HG03469 (cell line): ENCODE results near the gene MINDY4.

Source experiments
- ATAC-seq: cut with Tn5 transposase; IDR thresholded peaks from one replicate; pipeline ENCODE4 v1.9.1; 2021; ENCODE audit warnings: mild to moderate bottlenecking, moderate library complexity, moderate number of reproducible peaks; ENCODE audit not compliant: unreplicated experiment

MINDY4 gene

DNA sequence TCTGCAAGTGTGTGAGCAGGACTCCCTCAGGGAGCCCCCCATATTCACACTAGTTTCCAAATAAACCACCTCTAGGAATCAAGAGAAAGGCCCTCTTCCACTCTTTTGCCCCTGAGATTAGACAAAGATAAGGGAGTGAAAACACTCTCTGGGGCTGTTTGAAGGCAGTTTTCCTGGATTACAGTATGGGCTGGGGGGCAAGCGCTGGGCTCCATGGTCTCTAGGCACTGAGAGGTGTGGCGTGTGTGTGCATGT lies 141.4 kb downstream of the MINDY4 start:
- no peak for ATAC-seq

DNA sequence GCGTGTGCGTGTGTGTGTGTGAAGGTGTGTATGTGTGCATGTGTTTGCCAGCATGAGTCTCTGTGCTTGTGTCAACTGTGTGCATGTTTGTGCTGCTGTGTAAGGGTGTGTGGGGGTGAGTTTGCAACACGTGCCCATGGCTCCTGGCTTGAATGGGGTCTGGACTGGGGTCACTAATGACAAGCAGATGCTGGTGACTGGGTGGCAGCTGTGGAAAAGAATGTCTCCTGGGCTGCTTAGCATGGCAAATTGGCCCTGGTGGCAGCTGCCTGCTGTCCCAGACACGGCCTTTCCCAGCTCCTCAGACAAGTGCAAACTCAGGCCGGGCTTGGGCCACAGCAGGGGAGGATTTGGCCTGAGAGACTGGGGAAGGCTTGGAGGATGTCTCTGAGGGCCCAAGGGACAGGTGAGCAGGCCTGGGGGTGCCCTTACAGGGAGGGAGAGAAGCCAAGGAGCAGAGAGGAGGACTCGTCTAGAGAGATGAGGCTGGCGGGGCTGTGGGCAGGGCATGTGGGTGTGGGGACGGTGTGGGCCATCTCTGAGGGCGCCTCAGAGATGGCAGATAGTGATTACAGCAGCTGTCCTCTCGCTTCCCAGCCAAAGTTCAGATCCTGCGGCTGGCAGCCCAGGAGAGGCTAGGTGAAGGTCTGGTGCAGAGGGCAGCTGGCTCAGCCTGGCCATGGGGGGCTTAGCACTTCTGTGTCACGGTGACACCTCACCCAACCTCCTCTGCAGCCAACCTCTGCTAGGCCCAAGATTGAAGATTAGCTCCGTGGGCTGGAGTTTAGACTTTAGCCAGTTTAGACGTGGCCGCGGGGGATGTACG lies 142.0 kb downstream of the MINDY4 start:
- no peak for ATAC-seq

DNA sequence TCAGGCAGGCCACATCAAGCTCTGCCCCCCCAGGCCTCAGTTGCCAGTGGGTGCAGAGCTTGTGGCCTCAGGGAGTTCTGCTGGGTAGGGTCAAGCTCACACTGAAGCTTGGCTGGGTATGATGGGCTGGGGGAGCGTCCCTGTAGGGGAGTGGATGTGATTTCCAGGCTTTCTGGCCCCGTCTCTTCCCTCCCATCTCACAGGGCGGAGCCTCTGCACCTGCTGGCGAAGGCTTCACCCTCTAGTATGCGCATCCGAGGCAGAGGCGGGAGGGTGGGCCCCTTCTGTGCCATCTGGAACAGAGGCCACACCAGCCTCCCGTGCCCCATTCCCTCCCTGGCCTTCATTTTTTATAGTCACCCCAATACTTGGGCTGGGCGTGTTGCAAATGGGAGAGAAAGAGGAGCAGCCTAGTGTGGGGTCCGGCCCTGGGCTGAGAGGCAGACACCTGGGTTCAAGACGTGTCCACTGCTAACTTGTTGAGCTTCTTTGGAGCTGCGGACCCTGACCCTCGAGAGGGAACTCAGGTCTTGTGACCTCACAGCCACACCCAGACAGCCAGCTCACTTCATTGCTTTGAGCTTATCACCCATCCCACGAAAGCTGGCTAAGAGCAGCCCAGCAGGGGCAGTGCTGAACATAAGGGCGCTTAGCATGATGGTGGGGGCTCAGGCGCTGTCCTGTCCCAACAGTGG lies 142.8 kb downstream of the MINDY4 start:
- no peak for ATAC-seq

DNA sequence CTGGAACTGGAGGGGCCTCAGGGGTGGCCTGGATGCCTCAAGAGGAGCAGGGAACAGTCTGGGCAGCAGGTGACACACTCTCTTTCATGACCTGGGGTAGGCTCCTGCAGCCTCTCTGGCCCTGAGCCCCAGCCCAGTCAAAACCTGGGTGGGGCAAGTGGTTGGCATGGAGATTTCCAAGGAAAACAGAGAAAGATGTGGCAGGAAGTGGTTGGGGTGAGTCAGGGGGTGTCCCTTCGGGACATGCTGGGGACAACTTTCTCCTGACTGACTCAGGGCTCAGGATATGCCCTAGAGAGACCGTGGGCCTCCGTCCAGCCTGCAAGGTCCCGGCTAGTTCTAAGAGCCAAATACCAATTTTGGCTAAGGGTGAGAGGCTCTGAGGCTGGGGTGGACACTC lies 143.4 kb downstream of the MINDY4 start:
- ATAC-seq, result no peak

DNA sequence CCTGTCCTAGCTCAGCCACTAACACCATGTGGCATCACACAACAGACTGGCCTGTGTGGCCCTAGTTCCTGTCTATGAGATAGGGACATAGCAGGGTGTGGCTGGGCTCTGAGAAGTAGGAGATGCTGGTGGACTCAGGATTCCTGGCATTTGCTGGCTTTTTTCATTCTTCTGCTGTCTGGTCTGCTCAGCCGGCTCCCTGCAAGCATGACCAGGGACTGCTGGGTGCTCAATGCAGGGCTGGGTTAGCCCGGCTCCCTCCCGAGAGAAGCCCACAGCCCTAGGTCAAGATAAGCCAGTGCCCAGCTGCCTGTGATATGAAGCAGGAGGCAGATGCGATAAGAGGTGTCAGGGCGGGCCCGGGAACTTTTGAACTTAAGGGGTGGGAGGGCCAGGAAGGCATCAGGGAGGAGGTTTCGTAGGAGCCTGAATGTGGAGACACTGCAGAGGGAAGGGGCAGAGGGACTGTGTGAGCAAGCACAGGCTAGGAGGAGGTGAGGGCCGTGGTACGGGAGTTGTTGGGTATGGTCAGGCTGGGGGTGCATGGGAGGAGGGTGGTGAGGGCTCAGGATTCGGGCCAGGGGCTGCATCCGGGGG lies 143.9 kb downstream of the MINDY4 start:
- ATAC-seq, result no peak

DNA sequence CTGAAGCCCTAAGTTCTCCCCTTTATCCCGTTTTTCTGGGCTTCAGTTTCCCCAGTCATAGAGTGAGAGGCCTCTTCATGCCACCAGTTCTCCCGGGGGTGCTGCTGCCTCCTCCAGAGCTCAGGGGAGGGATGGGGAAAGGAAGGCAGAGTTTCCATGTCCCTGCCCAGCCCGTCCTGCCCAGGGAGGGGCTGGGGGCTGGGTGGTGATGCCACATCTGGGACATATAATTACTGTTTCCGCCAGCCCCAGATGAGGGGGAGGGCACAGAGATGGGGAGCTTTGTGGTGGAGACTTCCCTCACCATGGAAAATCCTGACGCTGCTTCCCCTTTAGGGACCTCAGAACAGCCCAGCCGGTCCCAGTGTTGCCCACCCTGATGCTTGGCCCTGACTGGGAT lies 144.5 kb downstream of the MINDY4 start:
- ATAC-seq, result no peak

DNA sequence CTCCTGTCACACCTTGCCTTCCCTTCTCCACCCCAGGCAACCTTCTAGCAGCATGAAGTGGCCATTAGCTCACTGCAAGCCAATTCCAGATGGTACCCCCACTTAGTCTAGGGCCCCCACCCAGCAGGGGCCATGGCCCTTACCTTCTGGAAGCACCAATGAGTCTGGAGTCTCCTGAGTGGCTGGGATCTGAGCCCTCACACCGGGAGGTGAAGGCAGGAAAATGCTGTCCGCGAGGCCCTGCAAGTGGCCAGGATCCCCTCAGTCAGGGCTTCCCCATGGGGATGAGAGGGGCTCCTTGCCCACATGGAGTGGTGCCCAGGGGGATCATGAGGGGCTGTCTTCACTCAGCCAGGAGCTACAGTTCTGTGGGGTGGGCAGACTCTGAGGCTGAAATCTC lies 145.0 kb downstream of the MINDY4 start:
- no peak for ATAC-seq

DNA sequence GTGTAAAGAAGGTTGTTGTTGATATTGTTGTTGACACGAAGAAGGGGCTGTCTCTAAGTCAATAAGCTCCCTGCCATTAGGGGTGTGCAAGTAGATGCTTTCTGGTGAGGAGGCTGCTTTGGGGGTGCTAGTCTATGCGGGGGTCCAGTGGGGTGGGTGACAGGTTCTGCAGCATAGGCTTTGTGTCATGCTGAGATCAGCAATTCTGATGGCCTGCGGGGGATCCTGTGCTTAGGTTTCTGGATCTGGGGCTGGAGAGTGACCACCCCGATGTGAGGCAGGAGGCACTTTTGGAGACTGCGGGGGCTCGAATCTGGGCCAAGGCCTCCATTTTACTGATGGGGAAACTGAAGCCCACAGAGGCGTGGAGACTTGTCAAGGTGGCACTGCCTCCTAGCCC lies 145.6 kb downstream of the MINDY4 start:
- no peak for ATAC-seq

DNA sequence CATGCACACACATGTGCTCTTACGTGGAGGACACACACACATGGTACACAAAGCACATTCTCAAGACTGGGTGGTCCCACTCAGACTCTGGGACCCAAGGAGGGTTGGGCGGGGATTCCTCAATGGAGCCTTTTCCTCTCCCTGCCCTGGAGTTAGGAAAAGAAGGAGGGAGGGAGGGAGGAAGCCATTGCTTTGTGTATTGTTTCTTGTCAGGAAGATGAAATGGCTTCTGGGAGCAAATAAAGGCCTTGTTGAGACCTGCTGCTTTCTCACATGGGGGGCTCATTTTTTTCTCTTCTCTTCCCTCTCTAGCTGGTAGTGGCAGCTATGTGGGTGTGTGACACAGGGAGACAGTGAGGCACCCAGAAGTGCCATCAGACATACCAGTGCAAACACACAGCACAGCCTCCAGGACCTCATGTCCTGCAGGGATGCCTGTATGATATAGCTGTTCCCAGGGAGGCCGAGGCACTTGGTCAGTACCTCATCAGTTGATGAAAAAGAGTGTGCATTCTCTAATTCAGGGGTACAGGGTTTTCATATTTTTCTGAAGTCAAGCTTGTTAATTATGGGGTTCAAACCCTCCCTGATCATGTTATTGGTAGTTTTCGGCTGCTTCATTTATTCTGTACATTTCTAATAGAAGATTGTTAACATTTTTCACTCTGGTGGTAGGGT lies 146.1 kb downstream of the MINDY4 start:
- no peak for ATAC-seq

DNA sequence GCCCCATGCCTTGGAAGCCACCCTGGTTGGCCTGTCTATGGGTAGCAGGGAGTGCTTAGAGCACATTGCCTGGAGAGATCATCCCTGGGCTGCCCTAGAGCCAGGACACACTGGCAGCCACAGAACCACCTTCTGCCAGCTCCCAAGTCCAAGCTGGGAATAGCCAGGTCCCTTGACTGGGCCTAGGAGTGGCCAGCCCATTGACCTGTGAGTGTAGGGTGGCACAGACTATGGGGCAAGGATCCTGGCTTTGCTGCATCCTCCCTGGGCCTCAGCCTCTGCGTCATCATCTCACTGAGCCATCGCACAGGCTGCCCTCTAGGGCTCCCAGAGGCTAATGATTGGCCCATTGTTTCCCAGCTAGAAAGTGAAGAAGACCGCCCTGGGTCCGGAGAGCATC lies 147.5 kb downstream of the MINDY4 start:
- no peak for ATAC-seq

DNA sequence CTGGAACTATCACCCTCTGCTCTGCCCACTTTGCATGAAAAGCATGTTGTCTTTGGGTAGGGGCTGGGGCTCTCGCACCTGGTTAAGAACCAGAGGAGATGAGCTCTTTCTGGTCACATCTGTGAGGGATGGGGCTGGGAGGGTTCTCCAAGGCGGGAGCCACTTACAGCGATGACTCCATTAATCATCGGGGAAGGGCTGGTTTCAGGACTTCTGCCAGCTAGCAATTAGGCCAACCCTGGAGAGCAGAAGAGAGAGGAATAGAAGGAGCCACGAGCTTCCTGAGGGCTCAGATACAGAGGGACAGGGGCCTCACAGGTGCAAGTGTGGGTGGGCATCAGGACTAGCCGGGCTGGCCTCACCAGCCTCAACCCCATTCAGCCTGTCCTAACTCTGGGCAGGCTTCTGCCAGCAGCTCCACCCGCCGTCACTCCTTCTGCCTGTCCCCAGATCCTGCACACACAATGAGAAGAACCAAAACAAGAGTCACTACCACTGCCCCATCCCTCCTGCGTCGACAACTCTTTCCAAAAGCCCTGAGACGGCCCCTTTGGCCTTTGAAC lies 148.9 kb downstream of the MINDY4 start:
- ATAC-seq, result no peak

DNA sequence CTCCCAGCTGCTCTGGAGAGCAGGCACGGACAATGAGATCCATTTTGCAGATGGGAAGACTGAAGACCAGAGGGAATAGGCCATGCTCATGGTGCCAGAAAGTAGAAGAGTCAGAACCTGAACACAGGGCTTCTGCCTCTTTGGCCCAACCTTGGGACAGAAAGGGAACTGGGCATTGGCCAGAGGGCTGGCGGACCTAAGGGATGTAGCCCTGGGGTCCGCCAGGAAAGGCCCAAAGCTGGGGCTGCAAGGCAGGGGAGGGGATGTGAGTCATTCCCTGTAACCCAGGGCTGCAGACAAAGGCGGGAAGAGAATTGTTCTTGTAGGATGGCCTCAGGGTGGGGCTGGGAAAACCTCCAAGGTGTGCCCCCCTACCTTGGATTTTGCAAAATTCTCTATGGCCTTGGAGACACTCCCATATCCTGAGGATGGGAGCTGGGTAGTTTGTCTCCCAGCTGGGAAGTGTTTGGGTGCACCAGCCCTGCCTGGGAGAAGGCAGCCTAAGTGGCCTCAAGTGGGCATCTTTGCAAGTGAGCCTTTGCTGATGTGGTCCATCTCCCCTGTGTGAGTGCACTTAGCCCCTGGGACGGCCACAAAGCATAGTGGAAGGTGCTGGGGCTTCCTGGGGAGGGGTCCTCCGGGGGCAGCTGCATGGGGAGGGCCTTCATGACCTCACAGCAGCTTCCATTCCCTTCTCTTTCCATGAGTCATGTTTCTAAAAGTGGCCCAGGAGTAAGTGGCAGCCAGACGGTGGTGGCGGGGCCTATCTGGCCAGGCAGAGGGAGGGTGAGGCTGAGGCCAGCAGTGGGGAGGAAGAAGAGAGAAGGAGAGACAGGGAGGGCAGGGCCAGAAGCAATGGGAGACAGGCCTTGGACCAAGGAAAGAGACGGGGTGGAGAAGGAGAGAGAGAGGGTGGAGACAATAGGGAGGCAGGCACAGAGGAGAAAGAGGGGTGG lies 149.6 kb downstream of the MINDY4 start:
- no peak for ATAC-seq

DNA sequence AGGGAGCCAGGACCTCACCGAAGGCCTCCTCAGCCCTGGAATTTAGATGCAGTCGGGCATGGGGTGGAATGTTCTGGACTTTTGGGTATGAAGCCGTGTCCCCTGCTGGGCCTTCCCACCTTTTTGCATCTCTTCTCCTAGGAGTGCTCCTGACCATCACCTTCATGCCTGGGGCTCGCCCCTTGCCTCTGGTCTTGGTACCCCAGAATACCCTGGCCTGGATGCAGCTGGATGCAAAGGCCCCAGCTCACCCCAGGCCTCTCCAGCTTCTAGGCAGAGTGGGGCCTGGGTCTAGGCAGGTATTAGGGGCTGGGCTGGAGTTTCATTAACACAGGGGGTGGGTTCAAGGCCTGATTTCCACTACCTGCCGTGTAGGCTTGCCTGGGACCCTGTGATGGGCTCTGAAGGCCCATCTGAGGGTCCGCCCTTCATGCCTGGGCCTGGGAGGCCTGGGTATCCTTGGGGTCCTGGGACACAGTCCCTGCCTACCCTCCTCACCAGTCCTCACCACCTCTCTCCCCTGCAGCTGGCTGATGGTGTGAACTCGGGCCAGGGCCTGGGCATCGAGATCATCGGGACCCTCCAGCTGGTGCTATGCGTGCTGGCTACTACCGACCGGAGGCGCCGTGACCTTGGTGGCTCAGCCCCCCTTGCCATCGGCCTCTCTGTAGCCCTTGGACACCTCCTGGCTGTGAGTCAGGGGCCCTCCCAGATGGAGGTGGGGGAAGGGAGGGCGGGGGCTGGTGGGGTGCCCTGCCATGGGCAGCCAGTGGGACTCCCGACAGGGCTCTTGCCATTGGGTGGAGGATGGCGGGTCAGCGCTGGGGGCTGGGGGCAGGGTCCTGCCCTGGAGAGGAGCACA lies 150.6 kb downstream of the MINDY4 start:
- ATAC-seq, result no peak

DNA sequence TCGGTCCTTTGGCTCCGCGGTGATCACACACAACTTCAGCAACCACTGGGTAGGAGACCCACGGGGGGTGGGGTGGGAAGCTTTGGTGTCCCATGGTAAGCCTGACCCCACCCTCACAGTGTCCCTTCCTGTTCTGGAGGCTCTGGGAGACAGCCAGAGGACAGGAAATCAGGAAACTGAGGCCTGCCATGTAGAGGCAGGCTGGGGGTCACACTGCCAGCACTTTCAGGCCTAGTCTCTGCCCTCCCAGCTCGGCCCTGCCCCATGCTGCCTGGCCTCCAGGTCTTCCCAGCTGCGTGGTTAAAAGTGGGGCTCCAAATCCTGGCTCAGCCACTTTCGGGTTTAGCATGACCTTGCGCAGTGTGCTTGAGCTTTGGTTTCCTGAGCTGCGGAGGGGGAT lies 151.4 kb downstream of the MINDY4 start:
- ATAC-seq, result no peak

DNA sequence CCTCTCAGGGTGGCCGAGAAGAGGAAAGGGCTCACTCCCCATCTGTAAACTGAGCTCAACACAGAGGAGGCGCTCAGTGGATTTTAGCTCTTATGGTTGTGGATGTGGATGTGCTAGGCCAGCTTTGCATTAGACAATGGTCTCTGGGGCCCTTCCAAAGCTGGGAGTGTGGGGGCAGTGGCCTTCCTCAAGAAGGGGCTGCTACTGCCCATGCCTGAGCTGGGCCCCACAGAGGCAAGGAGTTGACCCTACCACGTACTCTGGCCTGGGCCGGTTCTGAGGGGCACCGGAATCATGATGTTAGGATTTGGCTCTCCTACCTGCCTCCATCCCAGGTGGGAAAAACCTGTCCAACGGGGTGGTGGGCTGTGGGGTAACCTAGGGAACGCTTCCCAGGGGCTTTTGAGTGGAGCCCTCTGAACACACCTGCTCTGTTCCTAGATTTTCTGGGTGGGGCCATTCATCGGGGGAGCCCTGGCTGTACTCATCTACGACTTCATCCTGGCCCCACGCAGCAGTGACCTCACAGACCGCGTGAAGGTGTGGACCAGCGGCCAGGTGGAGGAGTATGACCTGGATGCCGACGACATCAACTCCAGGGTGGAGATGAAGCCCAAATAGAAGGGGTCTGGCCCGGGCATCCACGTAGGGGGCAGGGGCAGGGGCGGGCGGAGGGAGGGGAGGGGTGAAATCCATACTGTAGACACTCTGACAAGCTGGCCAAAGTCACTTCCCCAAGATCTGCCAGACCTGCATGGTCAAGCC lies 152.0 kb downstream of the MINDY4 start:
- no peak for ATAC-seq

DNA sequence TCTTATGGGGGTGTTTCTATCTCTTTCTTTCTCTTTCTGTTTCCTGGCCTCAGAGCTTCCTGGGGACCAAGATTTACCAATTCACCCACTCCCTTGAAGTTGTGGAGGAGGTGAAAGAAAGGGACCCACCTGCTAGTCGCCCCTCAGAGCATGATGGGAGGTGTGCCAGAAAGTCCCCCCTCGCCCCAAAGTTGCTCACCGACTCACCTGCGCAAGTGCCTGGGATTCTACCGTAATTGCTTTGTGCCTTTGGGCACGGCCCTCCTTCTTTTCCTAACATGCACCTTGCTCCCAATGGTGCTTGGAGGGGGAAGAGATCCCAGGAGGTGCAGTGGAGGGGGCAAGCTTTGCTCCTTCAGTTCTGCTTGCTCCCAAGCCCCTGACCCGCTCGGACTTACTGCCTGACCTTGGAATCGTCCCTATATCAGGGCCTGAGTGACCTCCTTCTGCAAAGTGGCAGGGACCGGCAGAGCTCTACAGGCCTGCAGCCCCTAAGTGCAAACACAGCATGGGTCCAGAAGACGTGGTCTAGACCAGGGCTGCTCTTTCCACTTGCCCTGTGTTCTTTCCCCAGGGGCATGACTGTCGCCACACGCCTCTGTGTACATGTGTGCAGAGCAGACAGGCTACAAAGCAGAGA lies 152.7 kb downstream of the MINDY4 start:
- no peak for ATAC-seq

DNA sequence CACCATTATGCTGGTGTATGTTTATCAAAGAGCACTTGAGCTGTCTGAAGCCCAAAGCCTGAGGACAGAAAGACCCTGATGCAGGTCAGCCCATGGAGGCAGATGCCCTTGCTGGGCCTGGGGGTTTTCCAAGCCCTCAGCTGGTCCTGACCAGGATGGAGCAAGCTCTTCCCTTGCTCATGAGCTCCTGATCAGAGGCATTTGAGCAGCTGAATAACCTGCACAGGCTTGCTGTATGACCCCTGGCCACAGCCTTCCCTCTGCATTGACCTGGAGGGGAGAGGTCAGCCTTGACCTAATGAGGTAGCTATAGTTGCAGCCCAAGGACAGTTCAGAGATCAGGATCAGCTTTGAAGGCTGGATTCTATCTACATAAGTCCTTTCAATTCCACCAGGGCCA lies 153.4 kb downstream of the MINDY4 start:
- ATAC-seq, result no peak

DNA sequence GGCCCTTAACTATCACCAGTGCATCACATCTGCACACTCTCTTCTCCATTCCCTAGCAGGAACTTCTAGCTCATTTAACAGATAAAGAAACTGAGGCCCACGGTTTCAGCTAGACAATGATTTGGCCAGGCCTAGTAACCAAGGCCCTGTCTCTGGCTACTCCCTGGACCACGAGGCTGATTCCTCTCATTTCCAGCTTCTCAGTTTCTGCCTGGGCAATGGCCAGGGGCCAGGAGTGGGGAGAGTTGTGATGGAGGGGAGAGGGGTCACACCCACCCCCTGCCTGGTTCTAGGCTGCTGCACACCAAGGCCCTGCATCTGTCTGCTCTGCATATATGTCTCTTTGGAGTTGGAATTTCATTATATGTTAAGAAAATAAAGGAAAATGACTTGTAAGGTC lies 153.9 kb downstream of the MINDY4 start:
- ATAC-seq, result no peak
